AG09309 (cell line): Measurements from ENCODE around the gene SH2D5.
A peak's percentile ranks its signal among the peaks of the same experiment; 100 is the strongest.

ENCODE experiments used
- DNase-seq: peaks from one replicate; pipeline ENCODE4 v3.0.0-alpha.2; 2010; ENCODE audit warnings: low read depth
- H3K4me3 ChIP-seq: 2 replicates; pipeline ENCODE4 v1.5.1; 2011; ENCODE audit warnings: mild to moderate bottlenecking, low read depth, low read length, moderate library complexity; ENCODE audit not compliant: control insufficient read depth
- TF ChIP-seq, protein P1 (sequence below): IDR thresholded peaks from 2 replicates; pipeline ENCODE4 v1.5.1; 2011; ENCODE audit warnings: mild to moderate bottlenecking, low read depth, low read length, inconsistent platforms; ENCODE audit not compliant: insufficient read depth, control insufficient read depth; ENCODE audit errors: missing control alignments

The SH2D5 gene

GRCh38 chr1:20706841-20707240 lies 25.7 kb downstream of the SH2D5 start:
- TF ChIP-seq, protein P1, sequence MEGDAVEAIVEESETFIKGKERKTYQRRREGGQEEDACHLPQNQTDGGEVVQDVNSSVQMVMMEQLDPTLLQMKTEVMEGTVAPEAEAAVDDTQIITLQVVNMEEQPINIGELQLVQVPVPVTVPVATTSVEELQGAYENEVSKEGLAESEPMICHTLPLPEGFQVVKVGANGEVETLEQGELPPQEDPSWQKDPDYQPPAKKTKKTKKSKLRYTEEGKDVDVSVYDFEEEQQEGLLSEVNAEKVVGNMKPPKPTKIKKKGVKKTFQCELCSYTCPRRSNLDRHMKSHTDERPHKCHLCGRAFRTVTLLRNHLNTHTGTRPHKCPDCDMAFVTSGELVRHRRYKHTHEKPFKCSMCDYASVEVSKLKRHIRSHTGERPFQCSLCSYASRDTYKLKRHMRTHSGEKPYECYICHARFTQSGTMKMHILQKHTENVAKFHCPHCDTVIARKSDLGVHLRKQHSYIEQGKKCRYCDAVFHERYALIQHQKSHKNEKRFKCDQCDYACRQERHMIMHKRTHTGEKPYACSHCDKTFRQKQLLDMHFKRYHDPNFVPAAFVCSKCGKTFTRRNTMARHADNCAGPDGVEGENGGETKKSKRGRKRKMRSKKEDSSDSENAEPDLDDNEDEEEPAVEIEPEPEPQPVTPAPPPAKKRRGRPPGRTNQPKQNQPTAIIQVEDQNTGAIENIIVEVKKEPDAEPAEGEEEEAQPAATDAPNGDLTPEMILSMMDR: no peak
- DNase-seq: no peak
- H3K4me3 ChIP-seq: no peak overlapping the region

- TF ChIP-seq, protein P1: no peak
- H3K4me3 ChIP-seq: no peak overlapping the region
- DNase-seq: no peak
Observed at GRCh38 chr1:20705203-20705755, 27.2 kb downstream of the SH2D5 start.

- TF ChIP-seq, protein P1: no peak
- DNase-seq: no peak
- no peak overlapping the region for H3K4me3 ChIP-seq
Observed at GRCh38 chr1:20704390-20705202, 27.9 kb downstream of the SH2D5 start.

DNA sequence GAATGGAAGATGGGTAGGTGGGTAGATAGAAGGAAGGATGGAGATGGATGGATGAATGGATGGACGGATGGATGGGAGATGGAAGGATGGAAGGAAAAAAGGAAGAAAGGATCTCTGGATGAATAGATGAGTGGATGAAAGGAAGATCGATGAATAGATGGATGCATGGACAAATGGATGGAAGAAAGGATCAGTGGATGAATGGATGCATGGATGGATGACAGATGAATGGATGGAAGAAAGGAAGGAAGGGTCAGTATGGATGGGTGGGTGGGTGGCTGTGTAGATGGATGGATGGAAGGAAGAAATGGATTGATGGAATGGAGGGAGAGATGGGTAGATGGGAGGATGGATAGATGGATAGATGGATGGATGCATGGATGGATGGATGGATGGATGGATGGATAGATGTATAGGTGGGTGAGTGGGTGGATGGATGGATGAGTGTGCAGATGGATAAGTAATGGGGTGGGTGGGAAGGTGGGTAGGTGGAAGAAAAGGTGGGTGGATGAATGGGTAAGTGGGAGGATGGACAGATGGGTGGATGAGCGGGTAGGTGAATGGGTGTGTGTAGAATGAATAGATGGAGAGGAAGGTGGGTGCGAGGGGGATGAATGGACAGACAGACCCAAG lies 29.3 kb downstream of the SH2D5 start:
- no peak overlapping the region for H3K4me3 ChIP-seq
- DNase-seq: no peak
- TF ChIP-seq, protein P1: no peak

DNA sequence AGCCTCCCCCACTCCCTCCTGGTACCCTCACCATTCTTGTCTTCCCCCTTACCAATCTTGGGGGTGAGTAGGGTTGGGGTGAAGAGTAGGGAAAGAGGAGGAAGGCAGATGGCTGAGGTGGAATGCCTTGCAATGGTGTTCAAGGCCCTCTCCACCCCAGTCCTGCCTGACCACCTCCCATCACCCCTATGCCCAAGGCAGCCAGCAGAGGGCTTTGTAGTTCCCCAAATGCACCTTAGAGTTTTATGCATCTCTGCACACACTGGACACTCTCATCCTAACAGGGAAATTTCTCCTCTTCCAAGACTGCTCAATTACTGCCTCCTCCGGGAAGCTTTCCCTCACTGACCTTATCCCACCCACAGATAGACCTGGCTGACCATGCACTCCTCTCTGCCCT lies 30.1 kb downstream of the SH2D5 start:
- H3K4me3 ChIP-seq: no peak overlapping the region
- TF ChIP-seq, protein P1: peak; percentile 63
- no peak for DNase-seq

DNA sequence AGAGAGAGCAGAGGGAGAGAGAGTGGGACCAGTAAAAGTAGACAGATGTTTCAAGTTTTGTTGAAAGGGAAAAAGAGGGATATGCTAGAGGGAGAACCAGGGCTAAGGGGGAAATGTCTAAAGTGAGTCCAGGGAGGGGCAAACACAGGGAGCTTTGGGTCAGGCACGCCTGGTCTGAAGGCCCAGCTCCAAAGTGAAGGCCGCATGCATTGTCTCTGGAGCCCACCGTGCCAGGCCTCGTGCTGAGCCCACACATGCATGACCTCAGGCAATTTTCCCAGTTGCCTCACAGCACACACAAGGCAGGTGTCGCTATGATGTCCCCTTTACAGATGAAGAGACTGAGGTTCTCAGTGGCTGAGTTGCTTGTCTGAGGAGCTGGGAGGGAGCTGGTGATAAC lies 30.7 kb downstream of the SH2D5 start:
- no peak overlapping the region for H3K4me3 ChIP-seq
- no peak for DNase-seq
- TF ChIP-seq, protein P1: no peak
